Retinal pigment epithelial cell (primary cell): ENCODE results near the gene PRAC1.

ENCODE experiments used
- DNase-seq: peaks from one replicate; pipeline ENCODE4 v3.0.0-alpha.2; 2010; ENCODE audit warnings: low read depth
- H3K4me3 ChIP-seq: 2 replicates; pipeline ENCODE4 v1.5.1; 2011; ENCODE audit warnings: mild to moderate bottlenecking, low read length, control low read depth, moderate library complexity
- CTCF ChIP-seq: conservative IDR thresholded peaks from 2 replicates; pipeline ENCODE4 v1.5.1; 2011; ENCODE audit warnings: low read depth, low read length, control low read depth, inconsistent platforms

The PRAC1 gene

DNA sequence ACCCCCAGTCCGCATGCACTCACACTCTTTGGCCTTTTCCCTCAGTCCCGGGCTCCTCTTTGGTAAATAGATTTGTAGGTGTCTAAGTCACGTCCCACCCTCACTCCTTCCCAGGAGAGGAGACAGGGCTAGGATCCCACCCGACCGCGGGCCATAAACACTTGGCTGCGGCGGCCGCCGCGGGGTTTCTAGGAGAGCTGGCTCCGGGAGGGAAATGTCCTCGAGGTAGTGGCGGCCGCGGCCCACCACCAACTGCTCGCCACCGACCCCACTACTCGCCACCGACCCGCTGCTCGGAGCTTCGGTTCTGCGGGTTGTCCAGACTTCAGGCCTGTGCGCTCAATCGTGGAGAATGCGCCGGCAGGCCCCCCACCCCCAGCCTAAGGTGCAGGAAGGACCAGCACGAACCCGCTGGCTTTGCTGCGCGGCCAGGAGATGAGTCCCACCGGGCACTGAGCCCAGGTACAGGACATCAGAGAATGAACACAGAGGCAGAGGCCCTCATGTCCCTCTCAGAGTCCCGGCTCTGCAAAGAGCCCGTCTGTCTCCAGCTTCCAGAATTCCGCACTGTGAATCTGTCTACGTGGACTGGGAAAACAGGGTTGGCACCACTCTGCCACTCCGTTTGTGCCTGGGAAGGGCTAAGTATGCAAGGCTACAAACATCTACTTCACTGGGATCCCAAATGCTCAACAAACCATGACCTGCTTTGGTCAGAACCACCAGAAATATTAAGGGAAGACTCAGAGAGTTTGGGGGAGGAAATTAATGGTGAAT, 3.2 kb upstream of the PRAC1 start:
- no peak overlapping the region for H3K4me3 ChIP-seq
- no peak for TF ChIP-seq CTCF
- DNase-seq: no peak

- DNase-seq: no peak
- no peak overlapping the region for H3K4me3 ChIP-seq
- TF ChIP-seq CTCF: no peak
These were observed 2.6 kb upstream of the PRAC1 start for GRCh38 chr17:48725004-48725287.

DNA sequence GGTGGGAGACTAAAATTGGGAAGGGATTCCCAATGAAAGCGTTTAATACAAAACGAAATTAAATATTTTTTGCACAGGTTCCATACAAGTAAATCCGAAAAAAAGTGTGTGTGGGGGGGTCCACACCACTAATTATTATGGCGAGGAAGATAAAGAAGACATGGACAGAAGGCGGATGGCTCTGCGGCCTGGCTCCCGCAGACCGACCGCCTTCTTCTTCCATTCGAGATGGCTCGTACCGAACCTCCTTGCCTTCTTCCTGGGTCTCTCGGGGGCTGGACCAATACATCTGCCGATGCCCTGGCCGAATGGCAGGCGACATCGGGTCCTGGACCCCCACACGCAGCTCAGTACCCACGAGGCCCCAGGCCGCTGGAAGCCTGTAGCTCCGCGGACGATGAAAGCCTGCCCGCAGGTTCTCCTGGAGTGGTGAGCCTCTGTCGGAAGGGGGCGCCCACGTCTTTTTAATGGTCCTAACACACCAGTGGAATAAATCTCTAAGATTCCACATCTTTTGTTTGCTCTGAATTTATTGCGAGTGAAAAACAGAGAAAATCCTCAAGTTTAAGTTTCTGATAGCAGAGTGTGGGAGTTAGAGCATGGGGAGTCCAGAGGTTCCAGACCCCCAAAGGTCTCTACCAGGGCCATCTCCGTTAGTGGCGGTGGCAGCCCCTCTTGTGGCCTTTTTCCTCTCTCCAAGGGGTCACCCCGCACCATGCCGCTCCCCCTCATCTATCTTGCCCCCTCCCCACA, 2.1 kb upstream of the PRAC1 start:
- peak; percentile 80 for TF ChIP-seq CTCF
- no peak overlapping the region for H3K4me3 ChIP-seq
- DNase-seq: peak; percentile 10

DNA sequence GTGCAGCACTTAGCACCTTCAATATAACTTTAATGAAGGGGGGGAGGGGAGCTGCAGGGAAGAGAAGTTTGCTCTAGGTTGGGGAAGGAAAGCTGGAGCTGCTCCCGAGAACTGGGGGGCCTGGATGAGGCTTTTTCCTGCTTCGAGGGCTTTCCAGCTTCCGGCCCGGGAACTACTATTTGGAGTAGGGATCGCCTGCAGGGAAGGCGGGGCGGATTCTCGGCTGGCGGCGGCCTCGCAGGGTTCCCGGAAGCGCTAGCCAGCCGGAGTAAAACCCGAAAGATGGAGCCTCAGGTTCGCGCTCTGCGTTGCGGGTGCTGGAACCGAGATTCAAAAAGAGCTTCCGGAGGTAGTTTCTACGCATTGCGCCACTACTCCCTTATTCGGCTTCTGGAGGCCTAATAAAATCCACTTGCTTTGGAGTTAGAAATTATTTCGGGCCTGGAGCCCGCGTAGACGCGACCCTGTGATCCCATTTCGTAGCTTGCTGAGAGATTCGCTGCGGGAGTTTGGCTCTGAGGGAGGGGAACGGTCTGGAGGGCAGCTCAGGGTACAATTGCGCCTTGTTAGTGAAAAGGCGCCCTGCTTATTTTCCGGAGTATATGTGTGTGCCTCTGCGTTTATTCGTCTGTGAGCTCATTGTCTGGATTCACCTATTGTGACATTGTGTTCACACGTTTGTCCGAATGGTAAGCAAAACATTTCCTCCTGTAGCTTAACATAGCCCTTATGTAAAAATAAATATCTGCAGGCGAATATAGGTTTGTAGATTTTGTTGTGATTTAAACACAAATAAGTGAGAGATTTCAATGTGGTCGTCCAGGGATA, 1.3 kb upstream of the PRAC1 start:
- no peak for DNase-seq
- TF ChIP-seq CTCF: no peak
- H3K4me3 ChIP-seq: no peak overlapping the region

DNA sequence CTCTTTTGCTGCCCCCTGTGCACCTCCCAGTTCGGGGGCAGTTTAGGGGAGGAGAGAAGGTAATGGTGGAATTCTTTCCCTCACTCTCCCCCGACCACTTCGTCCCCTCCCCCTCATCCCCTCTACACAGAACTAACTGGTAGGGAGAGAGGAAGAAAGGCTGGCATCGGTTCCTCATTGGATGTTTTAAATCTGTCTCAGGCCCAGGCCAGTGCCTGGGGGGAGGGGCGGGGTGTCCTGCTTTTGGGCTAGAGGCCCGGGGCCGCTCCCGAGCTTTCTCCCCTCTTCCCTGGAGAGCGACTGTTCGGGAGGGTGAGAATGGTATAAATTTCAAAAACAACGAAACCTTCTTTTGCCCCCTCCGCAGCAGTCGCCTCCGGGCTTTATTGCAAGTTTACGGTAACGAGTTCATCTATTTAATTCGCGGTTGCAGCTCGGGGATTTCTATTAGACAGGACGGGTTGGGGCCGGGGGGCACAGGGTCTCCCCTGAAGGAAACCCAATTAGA, 651 bp upstream of the PRAC1 start, which contains the start of gene PRAC2:
Gene PRAC2 (plus strand): TSS at position 271 of the 508 bp plus-strand sequence. CDS start 1,226 bp downstream, outside the sequence.
- no peak within 1 kb of the TSS for H3K4me3 ChIP-seq
- no peak for DNase-seq

GRCh38 chr17:48721009-48721402, 1.3 kb downstream of the PRAC1 start:
- no peak for DNase-seq
- no peak overlapping the region for H3K4me3 ChIP-seq
- TF ChIP-seq CTCF: no peak

More for the DNA sequence above, 651 bp upstream of the PRAC1 start, which contains the start of gene PRAC2:
- TF ChIP-seq CTCF: no peak
